Measurements from ENCODE around the gene BARX1.

DNA sequence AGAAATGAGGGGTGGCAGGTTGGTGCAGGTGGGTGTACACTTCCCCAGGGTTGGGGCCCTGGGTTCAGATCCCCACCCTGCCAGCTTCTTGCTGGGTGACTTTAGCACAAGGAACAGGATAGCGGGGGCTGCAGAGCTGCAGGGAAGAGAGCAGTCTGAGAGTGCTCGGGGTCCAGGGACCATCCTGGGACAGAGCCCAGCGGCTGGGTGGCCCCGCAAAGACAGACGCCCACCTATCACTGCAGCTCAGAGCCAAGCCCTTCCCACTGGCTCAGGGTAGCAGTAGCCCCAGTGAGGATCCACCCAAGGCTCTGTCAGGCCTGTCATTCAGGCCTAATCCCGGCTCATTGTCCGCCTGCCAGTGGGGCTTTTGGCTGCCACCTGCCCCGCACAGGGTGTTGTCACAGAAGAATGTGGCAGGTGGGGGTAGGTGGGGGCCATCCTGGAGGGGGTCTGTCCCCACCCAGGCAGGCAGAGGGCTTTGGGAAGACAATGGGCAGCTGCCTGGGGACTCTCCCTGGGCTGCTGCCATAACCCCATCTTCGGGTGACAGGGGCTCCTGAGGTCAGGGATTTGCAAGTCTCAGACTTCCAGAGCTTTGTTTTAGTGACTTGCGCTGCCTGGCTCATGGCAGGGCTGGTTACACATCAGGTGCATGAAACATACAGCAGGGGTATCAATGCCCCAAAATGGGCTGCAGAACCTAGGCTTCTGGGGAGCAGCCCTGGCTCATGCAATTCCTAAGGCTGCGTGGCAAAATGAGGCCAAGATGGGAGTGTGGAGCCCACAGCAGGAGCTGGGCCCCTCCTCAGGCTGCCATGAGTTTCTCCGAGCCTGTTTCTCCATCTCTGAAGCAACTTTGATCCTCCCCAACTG is 52.1 kb downstream of the BARX1 start:
- no peak for TF ChIP-seq FOXK2 (IDR thresholded peaks at IDR 0.05)
- no peak for TF ChIP-seq NFRKB (IDR thresholded peaks at IDR 0.05)
- no peak for TF ChIP-seq TARDBP (IDR thresholded peaks at IDR 0.05)
- TF ChIP-seq HDGF (IDR thresholded peaks at IDR 0.05; ENCODE audit: borderline replicate concordance): no peak
- TF ChIP-seq, protein P1, sequence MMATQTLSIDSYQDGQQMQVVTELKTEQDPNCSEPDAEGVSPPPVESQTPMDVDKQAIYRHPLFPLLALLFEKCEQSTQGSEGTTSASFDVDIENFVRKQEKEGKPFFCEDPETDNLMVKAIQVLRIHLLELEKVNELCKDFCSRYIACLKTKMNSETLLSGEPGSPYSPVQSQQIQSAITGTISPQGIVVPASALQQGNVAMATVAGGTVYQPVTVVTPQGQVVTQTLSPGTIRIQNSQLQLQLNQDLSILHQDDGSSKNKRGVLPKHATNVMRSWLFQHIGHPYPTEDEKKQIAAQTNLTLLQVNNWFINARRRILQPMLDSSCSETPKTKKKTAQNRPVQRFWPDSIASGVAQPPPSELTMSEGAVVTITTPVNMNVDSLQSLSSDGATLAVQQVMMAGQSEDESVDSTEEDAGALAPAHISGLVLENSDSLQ (IDR thresholded peaks at IDR 0.05): no peak
- no peak for TF ChIP-seq ELF4 (IDR thresholded peaks at IDR 0.05)
- TF ChIP-seq SUZ12 (IDR thresholded peaks at IDR 0.05): no peak
- TF ChIP-seq SP1 (IDR thresholded peaks at IDR 0.05): no peak
- no peak for TF ChIP-seq FOXM1 (IDR thresholded peaks at IDR 0.05; ENCODE audit: borderline replicate concordance)
- no peak for TF ChIP-seq FOXA1 (IDR thresholded peaks at IDR 0.05)
